Measurements from ENCODE around the gene CDH24. TPM values are rescaled to one million over a fixed set of nuclear protein-coding genes. Genes with fewer than 3 reads are reported as not detected.

The CDH24 gene
- total RNA-seq, 2 donors from 2014 or later, result 16.9 to 17.2 TPM

- Mint-ChIP-seq H3K36me3 (ENCODE audit: low read depth) (peaks cover 27% of the 10 kb centered on the region), H3K9me3 (no peaks in the 10 kb centered on the region), H3K4me1 (peaks cover 51% of the 10 kb centered on the region), H3K27ac (no peak overlapping the region), H3K27me3 (ENCODE audit: insufficient read depth) (no peaks in the 10 kb centered on the region), H3K4me3 (no peak overlapping the region)
- Histone ChIP-seq H3K9ac (ENCODE audit: extremely low read depth, low read length, poor library complexity, severe bottlenecking) (no peak overlapping the region), H3K27ac (ENCODE audit: low read depth, low read length) (no peak overlapping the region), H3K4me1 (ENCODE audit: control insufficient read depth, insufficient read depth, low read length) (peaks cover 10% of the 10 kb centered on the region), H3K27me3 (ENCODE audit: control insufficient read depth, insufficient read depth, low read length, poor library complexity, severe bottlenecking) (no peaks in the 10 kb centered on the region), H3K9me3 (ENCODE audit: control insufficient read depth, low read length) (no peaks in the 10 kb centered on the region), H3K4me3 (ENCODE audit: low read length) (no peak overlapping the region), H3K36me3 (ENCODE audit: control insufficient read depth, insufficient read depth, low read length) (peaks cover 29% of the 10 kb centered on the region)
- peak; percentile 54 for TF ChIP-seq CTCF (conservative IDR thresholded peaks at IDR 0.05)
- 70 to 96% methylated on average over 4 to 10 of the region's 10 CpGs for WGBS, 2 experiments (ENCODE audit: insufficient coverage in 1 of 2, insufficient read length in 1 of 2)
- DNase-seq, result no peak
Measured at GRCh38 chr14:23099212-23099861, 42.0 kb upstream of the CDH24 start.

GRCh38 chr14:23097786-23098185 is 40.5 kb upstream of the CDH24 start:
- H3K27me3 ChIP-seq (ENCODE audit: control insufficient read depth, insufficient read depth, low read length, poor library complexity, severe bottlenecking), result no peaks in the 10 kb centered on the region
- no peak overlapping the region for H3K9ac ChIP-seq (ENCODE audit: extremely low read depth, low read length, poor library complexity, severe bottlenecking)
- no peak overlapping the region for H3K27ac ChIP-seq (ENCODE audit: low read depth, low read length)
- peaks cover 50% of the 10 kb centered on the region for H3K4me1 Mint-ChIP-seq
- H3K9me3 ChIP-seq (ENCODE audit: control insufficient read depth, low read length), result no peaks in the 10 kb centered on the region
- peaks cover 10% of the 10 kb centered on the region for H3K4me1 ChIP-seq (ENCODE audit: control insufficient read depth, insufficient read depth, low read length)
- H3K9me3 Mint-ChIP-seq, result no peaks in the 10 kb centered on the region
- no peaks in the 10 kb centered on the region for H3K27me3 Mint-ChIP-seq (ENCODE audit: insufficient read depth)
- peaks cover 32% of the 10 kb centered on the region for H3K36me3 Mint-ChIP-seq (ENCODE audit: low read depth)
- 92 to 94% methylated on average over 7 of the region's 7 CpGs for WGBS, 2 experiments (ENCODE audit: insufficient coverage in 1 of 2, insufficient read length in 1 of 2)
- no peak overlapping the region for H3K4me3 Mint-ChIP-seq
- DNase-seq, result no peak
- H3K4me3 ChIP-seq (ENCODE audit: low read length), result no peak overlapping the region
- peaks cover 37% of the 10 kb centered on the region for H3K36me3 ChIP-seq (ENCODE audit: control insufficient read depth, insufficient read depth, low read length)
- TF ChIP-seq CTCF (conservative IDR thresholded peaks at IDR 0.05), result no peak
- H3K27ac Mint-ChIP-seq, result no peak overlapping the region

DNA sequence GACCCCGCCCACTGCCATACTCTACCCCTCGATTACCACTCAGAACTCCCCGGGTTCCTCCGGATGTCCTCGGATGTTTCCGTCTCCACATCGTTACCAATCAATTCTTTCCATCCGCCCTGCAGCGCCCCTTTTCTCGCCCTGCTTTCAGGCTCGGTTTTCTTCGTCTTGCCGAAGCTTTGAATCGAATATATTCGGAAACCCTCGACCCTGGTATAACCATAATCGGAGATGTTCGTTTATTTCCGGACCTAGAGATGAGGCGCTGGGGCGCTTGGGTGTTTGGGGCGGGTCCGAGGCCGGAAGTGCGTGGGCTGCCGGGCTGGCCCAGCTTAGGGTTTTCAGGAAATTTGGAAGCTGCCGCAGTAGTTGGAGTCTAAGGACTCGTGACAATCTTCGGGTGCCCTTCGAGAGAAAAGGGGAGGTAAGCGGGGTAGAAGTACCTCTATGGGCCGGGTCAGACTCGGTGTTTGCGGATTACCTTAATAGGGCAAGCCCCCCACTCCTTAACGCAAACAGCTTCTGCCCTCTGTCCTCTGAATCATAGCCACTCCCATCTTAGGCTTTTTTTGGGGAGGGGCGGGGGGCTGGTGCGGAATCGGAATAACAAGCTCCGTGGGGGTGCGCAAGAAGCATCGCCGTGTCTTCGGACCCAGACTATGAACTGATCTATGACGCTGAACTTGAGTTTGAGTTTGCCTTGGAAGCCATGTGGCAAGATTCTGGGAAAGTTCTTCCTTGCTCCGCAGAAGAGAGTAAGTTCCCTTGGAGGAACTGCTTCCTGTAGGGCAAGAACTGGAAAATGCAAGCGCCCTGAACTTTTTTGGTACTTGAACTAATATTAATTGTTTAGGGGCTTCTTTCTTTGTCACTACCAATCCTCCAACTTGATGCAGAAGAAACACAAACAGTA is 38.1 kb upstream of the CDH24 start, which contains the start of gene C14orf119:
TSS of gene C14orf119 (plus strand) at position 310 of the 913 bp plus-strand sequence. CDS start 2,154 bp downstream, outside the sequence.
- Mint-ChIP-seq H3K4me1 (peaks cover 36% of the 10 kb centered on the region), H3K9me3 (no peaks in the 10 kb centered on the region), H3K36me3 (ENCODE audit: low read depth) (peaks cover 48% of the 10 kb centered on the region), H3K27me3 (ENCODE audit: insufficient read depth) (no peaks in the 10 kb centered on the region), H3K4me3 (no peak within 1 kb of the TSS), H3K27ac (no peak within 1 kb of the TSS)
- WGBS, 2 experiments (ENCODE audit: insufficient coverage in 1 of 2, insufficient read length in 1 of 2), result 0% methylated on average over 25 to 46 of the region's 46 CpGs
- DNase-seq, result peak; percentile 100
- Histone ChIP-seq H3K9me3 (ENCODE audit: control insufficient read depth, low read length) (no peaks in the 10 kb centered on the region), H3K36me3 (ENCODE audit: control insufficient read depth, insufficient read depth, low read length) (peaks cover 61% of the 10 kb centered on the region), H3K27me3 (ENCODE audit: control insufficient read depth, insufficient read depth, low read length, poor library complexity, severe bottlenecking) (no peaks in the 10 kb centered on the region), H3K27ac (ENCODE audit: low read depth, low read length) (peak within 1 kb of the TSS; percentile 80), H3K4me1 (ENCODE audit: control insufficient read depth, insufficient read depth, low read length) (peaks cover 3% of the 10 kb centered on the region), H3K4me3 (ENCODE audit: low read length) (peak within 1 kb of the TSS; percentile 94), H3K9ac (ENCODE audit: extremely low read depth, low read length, poor library complexity, severe bottlenecking) (peak within 1 kb of the TSS; percentile 93)
- no peak for TF ChIP-seq CTCF (conservative IDR thresholded peaks at IDR 0.05)
